Stimulated activated CD8-positive, alpha-beta memory T cell treated with anti-CD3 and anti-CD28 coated beads, Interleukin-7, amount 100 ng/mL, for 48 hours (primary cell): Measurements from ENCODE around the gene DCAF5.
"Not testable (repeated sequence)": the region's sequence is repeated elsewhere in the genome, so short reads cannot be mapped to it uniquely, and the experiment has no call there.

Experiments used
- DNase-seq, 2 donors: peaks; one replicate each; pipeline ENCODE4 v3.0.0-alpha.2; 2020; ENCODE audit warnings: low read depth in 1 of 2; ENCODE audit errors: extremely low read depth in 1 of 2

DCAF5 gene

DNA sequence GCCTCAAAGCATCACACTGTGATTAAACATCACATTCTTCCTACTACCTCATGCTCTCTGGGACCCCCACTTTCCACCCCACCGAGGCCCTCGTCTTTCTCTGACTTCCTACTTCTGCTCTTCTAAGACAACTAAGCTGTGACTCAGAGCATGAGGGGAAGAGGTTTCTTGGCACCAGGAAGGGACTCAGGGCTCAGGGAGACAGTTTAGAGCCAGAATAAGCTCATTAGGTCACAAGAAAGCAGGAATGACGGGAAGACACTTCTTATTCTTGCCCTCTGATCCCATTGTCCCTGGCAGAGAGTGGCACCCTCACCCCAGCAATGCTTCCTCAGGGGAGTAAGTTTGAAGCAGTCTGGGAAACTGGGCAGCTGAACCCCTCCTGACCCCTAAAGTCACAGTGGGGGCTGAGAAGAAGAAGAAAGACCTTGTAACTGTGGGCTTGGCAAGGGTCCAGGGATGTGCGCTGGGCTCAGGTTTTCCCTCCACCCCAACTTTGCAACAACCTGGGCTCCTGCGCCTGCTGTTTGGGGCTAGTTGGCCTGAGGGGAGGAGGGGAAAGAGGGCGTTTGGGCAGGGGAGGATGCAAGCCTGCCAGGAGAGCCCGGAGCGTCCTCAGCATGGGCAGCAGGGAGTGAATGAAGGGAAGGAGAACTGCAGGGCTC is 109.2 kb downstream of the DCAF5 start:
- no peak for DNase-seq

DNA sequence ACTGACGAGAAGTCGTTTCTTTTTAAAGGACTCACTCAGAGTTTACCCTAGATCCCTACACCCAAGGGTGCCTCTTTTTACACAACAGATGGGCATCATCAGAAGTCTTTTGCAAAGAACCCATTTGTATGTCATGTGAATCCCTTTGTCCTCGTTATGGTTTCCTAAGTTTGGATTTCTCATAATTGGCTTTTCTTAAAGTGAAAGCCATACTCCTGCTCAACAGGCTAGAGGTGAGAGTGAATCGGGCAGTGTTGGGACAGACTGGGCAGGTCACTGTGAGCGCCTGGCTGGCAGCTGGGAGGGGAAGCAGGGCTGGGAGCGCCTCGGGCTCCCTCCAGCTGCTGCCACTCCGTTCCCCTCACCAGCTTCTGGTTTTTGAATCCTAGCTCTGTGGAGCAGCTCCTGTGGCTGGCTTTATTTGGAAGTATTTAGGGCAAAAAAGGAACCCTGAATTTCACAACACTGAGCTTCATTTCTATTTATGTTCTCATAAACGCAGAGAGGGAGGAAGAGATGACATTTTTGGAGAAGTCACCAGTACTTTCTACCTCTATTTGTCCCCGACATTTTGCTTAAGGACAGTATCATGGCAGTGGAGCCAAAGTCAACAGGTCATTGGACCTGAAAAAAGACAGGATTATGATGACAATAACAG is 110.0 kb downstream of the DCAF5 start:
- DNase-seq: no peak

DNA sequence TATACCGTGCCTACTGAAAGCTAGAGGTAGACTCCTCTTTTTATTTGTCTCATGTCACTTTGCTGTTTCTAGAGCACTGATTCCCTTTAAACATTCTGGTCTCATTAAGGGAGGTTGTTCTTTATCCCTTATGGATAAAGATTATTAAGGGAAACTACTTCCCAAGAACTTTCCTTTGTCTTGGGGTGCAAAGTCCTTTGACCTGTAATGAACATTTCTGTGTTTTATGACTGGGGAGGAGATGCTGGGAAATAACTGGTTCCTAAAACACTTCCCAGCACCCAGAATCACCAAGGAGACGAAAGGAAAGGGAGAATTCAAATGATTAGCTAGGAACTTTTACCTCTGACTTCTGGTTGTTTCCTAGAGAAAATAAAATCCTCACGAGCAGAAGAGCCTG is 110.6 kb downstream of the DCAF5 start:
- no peak for DNase-seq

DNA sequence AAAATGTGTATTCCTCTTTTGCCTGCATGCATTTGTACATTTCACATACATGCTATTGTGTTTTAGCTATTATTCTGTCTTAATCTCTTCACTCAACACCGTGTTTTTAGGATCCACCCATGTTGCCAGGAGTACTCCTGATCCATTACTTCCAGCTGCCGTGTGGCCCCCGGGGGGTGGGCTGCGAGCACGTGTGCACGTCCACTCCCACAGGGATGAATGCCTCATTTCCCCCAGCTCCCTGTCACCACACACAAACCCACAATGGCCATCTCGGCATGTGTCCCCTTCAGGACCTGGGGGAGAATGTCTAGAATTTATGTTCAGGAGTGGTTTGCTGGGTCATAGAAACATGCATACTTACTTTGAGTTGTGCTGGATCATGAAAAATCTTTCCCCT is 111.1 kb downstream of the DCAF5 start:
- DNase-seq: no peak

DNA sequence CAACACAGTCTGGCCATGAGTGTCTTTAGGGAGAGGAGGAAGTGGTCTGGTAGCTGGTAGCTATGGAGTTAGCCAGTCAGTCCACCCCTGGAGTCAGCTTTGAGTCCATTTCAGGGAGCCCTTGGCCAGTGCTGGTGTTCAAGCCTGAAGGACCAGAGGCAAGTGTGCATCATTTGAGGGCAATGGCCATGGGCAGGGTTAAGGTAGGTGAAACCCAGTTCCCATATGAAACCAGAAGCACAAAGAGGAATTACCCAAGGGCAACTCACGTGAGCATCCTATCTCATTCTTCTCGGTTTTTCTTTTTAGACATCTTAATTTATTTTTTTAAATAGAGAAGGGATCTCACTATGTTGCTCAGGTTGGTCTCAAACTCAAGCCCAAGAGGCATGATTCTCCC is 112.6 kb downstream of the DCAF5 start:
- DNase-seq: no peak

DNA sequence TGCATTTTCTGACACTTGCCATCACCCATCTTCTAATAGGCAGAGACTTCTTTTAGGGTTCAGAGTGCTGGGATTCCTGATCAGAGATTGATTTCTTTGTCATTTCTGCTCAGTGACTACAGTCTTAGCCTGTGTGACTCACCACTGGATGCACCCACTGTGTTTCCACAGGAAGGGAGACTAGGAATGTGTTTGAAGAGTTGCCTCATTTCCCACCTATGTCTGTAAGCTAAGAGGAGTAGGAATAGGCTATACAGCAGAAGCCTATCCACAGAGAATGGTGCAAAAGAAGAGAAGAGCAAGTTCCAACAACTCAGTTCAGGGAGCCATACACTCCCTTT is 113.7 kb downstream of the DCAF5 start:
- DNase-seq: no peak

DNA sequence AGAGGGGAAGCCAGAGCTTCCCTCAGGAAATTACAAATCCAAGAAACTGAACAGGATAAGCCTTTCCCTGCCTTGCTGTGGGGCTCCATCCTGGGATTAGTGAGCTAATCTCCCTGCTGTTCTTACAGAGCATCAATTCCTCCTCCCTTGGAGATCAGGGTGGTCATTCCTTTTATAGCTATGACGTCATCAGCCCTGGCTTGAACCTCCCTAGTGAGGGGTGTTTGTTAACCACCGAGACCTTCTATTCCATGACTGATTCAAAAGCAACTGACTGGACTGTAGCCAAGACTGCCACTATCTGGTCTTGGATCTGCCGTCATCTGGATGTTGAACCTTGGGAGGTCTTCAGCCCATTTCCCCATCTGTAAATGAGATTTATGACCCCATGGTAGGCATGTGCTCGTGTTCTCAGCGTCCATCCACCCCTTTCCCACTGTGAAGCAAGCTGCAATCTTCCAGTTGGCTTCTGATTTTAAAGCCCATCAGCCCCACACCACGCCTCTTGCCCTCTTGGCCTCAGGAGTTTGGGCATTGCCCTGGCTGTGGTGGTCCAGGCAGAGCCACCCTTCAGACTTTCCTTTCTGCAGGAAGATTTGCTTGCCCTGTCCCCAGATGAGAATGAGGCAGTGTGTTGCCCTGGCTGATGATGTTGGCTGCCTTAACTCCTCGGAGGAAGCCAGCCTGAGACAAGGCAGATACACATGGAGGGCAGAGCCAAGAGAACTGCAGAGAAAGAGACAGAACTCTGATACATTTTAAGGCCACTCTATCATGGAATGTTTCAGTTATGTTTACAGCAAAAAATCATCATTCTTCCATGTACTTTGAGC is 114.2 kb downstream of the DCAF5 start:
- DNase-seq: no peak

DNA sequence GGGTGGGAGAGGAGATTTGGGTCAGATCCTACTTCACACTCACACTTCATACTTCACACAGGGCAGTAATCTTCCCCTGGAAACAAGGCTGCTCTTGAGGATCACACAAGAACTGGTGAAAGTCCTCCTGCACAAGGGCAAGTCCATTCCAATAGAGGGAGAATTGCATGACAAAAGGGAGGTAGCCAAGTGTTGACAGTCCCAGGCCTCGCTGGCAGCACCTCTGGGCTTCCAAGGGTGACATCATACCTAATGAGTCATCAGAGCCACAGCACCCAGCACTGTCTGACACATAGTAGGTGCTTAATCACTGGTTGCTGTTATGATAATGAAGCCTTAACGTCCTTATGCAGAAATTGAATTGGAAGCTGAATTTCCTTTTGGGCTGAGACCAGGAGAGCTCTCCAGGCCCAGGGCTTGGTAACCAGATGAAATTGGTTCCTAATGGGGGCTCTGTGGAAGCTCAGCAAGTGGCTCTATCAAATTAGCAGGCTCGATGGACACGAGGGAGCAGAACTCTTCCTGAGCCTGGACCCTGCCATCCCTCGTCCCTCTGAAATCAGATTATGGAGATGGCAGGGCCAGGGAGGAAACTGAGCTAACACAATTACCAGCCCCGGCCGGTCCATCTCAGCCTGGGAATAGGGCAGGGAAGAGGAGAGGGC is 115.0 kb downstream of the DCAF5 start:
- DNase-seq: no peak

DNA sequence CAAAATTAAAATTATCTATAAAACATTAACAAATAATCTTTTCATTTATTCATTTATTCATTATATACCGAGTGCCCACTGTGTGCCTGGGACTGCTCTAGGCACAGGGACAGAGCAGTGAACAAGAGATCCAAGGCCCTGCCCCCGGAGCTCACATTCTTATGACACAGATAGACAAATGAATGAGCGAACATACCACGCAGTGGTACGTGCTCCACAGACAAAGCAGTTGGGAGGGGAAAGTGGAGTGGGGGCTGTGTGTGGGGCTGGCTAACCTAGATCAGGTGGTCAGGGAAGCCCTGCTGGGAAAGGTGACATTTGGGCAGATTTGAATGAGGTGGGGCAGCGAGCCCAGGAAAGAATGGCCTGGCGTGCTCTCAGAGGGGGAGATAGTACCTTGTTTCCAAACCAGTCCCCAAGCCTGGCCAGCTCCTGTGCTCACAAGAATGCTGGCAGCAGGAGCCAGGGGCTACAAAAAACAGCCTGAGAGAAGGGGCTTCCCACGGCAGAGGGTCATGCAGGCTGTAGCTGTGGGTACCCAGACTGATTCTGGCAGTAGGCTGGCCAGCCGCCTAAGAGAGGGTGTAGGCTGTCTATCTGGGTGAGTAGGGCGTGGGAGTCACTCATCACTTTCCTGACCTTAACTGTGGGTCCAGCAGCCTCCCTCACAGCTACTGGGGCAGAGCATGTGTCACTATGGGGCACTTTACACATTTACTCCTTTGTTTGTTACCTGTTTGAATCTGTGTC is 116.0 kb downstream of the DCAF5 start:
- no peak for DNase-seq

DNA sequence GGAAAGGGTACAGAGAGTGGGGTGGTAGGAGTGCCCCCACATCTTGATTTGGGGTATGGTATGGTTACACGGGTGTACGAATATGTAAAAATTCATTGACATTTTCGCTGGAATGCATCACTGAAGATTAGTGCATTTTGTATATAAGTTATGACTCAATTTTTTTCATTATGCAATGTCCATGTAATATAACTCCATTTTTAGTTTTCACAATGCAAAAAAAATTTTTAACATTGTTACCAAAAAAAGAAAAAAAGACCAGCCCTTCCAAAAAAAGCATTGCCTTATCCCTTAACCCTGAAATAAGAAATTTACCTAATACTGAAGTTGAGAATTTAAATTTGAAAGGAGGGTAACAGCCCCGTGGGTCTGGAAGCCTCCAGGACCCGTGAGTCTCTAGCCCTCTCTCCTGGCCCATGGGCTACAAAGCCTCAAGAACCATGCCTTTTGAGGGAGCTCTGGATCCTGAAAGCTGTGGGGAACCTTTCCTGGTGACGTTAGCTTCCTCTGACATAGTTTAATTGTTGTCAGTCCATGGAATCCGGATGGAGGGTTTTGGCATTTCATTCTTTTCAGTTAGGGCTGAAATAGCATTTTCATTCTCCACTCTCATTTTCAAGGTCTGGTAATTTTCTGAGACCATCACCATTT is 118.2 kb downstream of the DCAF5 start:
- no peak for DNase-seq

DNA sequence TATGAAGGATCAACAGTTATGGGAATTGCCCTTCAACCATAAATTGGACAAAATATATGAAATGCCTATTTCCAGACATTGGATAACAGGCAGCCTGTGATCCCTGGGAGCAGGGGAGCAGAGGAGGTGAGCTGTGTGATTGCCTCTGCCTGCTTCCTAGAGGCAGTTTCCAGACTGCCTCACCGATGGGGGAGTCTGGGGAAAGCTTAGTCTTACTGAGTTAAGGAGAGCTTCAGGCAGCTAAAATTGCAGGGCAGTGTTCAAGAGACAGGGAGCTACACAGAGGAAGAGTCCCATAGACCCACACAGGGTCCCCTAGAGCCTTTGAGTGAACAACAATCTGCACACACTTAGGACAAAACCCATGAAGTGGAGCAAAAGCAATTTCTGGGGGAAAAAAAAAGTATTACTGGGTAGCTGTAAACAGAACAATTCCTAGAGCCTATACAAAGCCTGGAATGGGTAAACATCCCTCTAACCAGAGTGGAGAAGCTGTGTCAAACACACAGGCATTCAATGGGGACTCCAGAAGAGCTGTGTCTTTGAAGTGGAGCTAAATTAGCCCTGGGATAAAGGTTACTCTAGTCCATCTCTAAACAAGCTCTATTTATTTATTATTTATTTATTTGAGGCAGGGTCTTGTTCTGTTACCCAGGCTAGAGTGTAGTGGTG is 125.5 kb downstream of the DCAF5 start:
- no peak for DNase-seq

DNA sequence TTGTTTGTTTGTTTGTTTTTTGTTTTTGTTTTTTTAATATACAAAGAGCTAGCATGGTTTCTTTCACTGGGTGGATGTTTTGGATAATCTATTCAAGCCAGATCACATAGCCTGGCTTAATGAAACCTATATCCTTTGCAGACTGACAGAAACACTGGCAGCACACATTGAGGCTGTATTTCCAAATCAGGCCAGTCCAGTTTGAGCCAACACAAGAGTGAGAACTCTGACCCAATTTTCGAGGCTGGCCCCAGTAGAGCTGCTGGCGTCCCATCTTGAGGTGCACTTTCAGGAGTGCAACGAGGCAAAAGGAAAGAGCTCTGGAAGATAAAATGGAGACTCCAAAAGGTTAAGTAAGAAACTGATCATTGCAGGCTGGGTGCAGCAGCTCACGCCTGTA is 129.9 kb downstream of the DCAF5 start:
- no peak for DNase-seq

DNA sequence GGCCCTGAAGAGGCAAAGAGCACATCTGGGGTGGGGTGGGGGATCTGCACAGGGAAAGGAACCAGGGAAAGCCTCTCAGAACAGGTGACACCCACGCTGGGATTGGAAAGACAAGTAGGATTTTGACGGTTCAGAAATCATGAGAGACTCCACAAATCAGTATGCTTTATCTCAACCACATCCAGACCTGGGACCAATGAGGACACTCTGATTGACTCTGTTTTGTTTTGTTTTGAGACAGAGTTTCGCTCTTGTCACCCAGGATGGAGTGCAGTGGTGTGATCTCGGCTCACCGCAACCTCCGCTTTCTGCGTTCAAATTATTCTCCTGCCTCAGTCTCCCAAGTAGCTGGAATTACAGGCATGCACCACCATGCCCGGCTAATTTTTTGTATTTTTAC is 130.8 kb downstream of the DCAF5 start:
- DNase-seq: not testable (repeated sequence)

DNA sequence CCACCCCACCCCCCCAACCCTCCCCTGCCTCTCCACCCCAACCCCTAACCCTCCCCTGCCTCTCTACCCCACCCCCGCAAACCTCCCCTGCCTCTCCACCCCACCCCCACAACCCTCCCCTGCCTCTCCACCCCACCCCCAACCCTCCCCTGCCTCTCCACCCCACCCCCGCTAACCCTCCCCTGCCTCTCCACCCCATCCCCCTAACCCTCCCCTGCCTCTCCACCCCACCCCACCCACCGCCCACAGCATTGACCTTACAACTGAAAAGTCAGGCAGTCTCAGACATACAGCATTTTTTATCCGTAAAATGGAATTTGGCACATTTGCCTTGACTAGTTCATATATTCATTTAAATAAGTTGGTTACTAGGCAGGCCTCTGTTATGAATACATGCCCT is 135.2 kb downstream of the DCAF5 start:
- no peak for DNase-seq

DNA sequence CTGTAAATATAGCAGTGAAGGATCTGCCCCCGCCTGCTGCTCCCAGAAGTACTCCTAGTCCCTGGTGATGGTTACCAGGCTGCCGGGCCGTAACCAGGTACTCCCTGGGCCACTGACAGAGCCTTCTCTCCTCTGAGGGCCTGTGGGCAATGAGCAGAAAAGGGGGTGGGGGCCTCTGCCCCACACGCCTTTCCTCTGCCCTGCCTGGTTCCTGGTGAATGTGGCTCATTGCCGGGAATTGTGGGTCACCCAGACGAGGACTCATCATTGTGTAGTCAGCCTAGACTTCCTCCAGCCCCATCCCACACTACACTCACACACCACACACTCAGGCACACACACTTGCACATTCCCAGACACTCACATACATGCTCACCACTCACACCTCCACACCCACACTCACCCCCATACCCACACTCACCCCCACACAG is 138.1 kb downstream of the DCAF5 start:
- no peak for DNase-seq

DNA sequence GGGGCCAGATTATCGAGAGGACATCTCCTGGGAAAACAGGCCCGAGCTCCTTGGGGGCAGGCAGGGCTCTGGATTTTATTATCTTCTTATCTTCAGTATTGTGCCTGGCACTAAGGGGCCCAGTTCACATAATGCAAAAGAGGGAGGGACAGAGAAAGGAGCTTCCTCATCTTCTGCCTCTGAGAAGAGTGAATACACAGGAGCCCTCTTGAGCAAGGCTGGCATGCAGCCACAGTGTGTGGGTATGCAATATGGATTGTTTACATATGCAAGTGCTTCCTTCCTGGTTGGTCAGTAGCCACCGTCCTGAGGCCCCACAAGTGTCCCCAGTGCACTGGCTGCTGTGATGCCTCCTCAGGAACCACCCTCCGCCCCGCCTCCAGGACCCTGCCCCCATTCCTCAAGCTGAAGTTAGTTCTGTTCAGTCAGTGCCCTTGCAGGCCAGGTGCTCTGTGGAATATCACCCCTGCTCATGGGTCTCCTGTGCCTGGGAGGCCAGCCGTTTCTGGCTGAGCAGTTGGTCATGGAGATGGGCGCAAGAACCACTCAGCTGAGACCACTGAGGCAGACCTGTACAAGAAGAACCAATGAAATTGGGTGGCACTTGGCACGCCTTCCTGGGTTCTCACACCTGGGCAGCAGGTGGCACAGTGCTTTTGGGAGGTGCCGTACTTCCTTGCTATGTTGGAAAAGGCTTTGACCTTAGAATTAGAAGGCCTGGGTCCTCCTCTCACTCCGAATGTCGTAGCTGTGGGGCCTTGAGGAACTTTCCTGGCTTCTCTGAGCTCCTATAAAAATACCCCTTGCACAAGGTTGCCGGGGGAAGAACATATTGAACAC is 138.8 kb downstream of the DCAF5 start:
- no peak for DNase-seq

DNA sequence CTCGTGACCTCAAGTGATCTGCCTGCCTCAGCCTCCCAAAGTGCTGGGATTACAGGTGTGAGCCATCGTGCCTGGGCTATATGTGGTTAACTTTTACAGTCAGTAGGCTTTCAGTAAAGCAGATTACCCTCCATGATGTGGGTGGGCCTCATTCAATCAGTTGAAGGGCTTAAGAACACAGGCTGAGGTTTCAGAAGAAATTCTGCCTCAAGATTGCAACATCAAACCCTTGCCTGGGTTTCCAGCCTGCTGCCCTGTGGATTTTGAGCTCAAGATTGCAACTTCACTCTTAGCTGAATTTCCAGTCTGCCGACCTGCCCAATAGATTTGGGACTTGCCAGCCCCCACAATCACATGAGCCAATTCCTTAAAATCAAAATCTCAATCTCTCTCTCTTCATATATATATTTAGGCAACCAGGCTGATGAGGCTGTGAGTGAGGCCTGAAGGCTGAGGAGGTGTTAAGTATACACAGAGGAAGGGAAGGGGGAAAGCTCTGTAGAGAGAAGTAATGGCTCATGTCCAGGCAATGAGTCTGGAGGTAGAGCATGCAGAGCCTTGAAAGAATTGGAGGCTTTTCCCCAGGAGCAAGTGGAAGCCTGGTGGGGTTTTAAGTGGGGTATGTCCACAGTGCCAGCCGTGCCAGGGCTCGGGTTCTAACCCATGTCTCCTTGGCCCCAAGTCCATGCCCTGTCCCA is 140.5 kb downstream of the DCAF5 start:
- DNase-seq: no peak

DNA sequence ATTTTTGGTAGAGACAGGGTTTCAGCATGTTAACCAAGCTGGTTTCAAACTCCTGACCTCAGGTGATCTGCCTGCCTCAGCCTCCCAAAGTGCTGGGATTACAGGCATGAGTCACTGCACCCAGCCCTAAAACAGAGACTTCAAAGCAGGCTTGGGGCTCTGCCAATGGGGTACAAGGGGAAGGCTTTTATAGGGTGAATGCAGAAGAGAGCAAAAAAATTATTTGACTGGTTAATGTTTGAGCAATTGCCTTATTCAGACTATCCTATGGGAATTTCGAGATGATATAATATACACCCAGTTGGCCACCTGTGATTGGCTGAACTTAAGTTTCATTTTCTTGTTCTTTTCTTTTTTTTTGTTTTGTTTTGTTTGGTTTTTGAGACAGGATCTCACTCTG is 142.3 kb downstream of the DCAF5 start:
- no peak for DNase-seq
